HepG2 (cell line): ENCODE data around the gene ACYP2. TPM values are rescaled to one million over a fixed set of nuclear protein-coding genes. Genes with fewer than 3 reads are reported as not detected.

Source experiments
- ATAC-seq: fragments of 200-7000 bp; cut with Tn5 transposase; 3 replicates; pipeline ENCODE4 v1.9.1; 2020; ENCODE audit warnings: mild to moderate bottlenecking, moderate library complexity
- BruUV-seq: library from RNA; stranded (reverse); fragments of 400-500 nt; replicated peaks from 2 replicates; lab custom pipeline; 2021; lab: Mats Ljungman, UMichigan
- CTCF ChIA-PET: fragments of 300-600 bp; formaldehyde crosslinking; extraction: SDS; loops from one replicate; lab custom pipeline; 2021; ENCODE audit warnings: low total read pairs, inconsistent platforms, low intra/inter-chr PET ratio; lab: Yijun Ruan, JAX
- POLR2A ChIA-PET: fragments of 350-600 bp; sonication (Branson Sonifier 250); formaldehyde crosslinking; loops from one replicate; lab custom pipeline; 2020; ENCODE audit warnings: antibody characterized with exemption, inconsistent platforms; lab: Yijun Ruan, JAX
- DNase-seq: peaks from one replicate; pipeline ENCODE4 v3.0.0-alpha.2; 2015; ENCODE audit warnings: low spot score
- FAIRE-seq: peaks from 3 replicates; lab custom pipeline; 2011; peaks lifted over from hg19 to GRCh38; lab: Jason Lieb, UNC
- H2AFZ ChIP-seq: one replicate; pipeline ENCODE4 v1.6.1; 2011; ENCODE audit warnings: low read length, inconsistent platforms
- H3K27ac ChIP-seq: fragments of 300-600 bp; 3 replicates; pipeline ENCODE4 v1.8.0; 2011; ENCODE audit warnings: mixed run types, mild to moderate bottlenecking, mixed read lengths, low read length, inconsistent platforms; ENCODE audit not compliant: insufficient read depth; ENCODE audit errors: extremely low read length
- H3K27me3 ChIP-seq, 2 experiments: fragments of 200-600 bp in 1 of 2; 2 replicates in 1 of 2; 3 replicates in 1 of 2; pipeline versions ENCODE4 v1.6.0 to v1.8.0; 2011; ENCODE audit warnings: low read length in 2 of 2, mild to moderate bottlenecking in 2 of 2, moderate library complexity in 2 of 2, inconsistent platforms in 1 of 2; ENCODE audit not compliant: insufficient read depth in 2 of 2, control insufficient read depth in 1 of 2
- H3K36me3 ChIP-seq, 2 experiments: fragments of 200-600 bp in 1 of 2; replicated peaks in 1 of 2; 2 replicates in 1 of 2; 3 replicates in 1 of 2; pipeline versions ENCODE4 v1.5.1 to v1.8.0; 2011; ENCODE audit warnings: low read length in 2 of 2, inconsistent platforms in 1 of 2; ENCODE audit not compliant: insufficient read depth in 2 of 2, control insufficient read depth in 1 of 2
- H3K4me1 ChIP-seq: 2 replicates; pipeline ENCODE4 v1.5.1; 2012; ENCODE audit warnings: low read length, inconsistent platforms; ENCODE audit not compliant: insufficient read depth
- H3K4me2 ChIP-seq: 2 replicates; pipeline ENCODE4 v1.6.0; 2011; ENCODE audit warnings: low read depth, low read length, inconsistent platforms
- H3K4me3 ChIP-seq, 3 experiments: fragments of 200-600 bp in 1 of 3; sonication (generic), shearing (Covaris generic) in 1 of 3; replicated peaks in 1 of 3; 2 replicates each; pipeline ENCODE4 v1.5.1; 2011 to 2016; ENCODE audit warnings: low read length in 3 of 3, inconsistent platforms in 2 of 3, low read depth in 2 of 3, mild to moderate bottlenecking in 2 of 3, control low read depth in 1 of 3, mixed read lengths in 1 of 3; ENCODE audit not compliant: insufficient read depth in 1 of 3
- H3K79me2 ChIP-seq: one replicate; pipeline ENCODE4 v1.6.1; 2011; ENCODE audit warnings: low read length, inconsistent platforms; ENCODE audit not compliant: insufficient read depth
- H3K9ac ChIP-seq: 2 replicates; pipeline ENCODE4 v1.6.0; 2011; ENCODE audit warnings: mild to moderate bottlenecking, low read depth, low read length, inconsistent platforms; ENCODE audit not compliant: insufficient read depth
- H3K9me3 ChIP-seq: 2 replicates; pipeline ENCODE4 v1.5.1; 2012; ENCODE audit warnings: mild to moderate bottlenecking, low read length
- H4K20me1 ChIP-seq: 2 replicates; pipeline ENCODE4 v1.6.0; 2011; ENCODE audit warnings: inconsistent platforms, mild to moderate bottlenecking, low read length, moderate library complexity; ENCODE audit not compliant: insufficient read depth
- MXI1 ChIP-seq: IDR thresholded peaks from 3 replicates; pipeline ENCODE4 v1.6.1; 2012; ENCODE audit warnings: low read depth, low read length, inconsistent platforms, borderline replicate concordance
- PAWR ChIP-seq: sonication (generic); formaldehyde crosslinking; IDR thresholded peaks from 2 replicates; pipeline ENCODE4 v1.4.0; 2020; ENCODE audit warnings: missing genetic modification reagents, mild to moderate bottlenecking, borderline replicate concordance
- PCBP1 ChIP-seq: fragments of 200-400 bp; formaldehyde crosslinking; IDR thresholded peaks from 2 replicates; pipeline ENCODE4 v1.6.1; 2017; ENCODE audit warnings: mild to moderate bottlenecking, low read depth, low read length, borderline replicate concordance
- PPARG ChIP-seq: conservative IDR thresholded peaks from 2 replicates; pipeline ENCODE4 v1.6.1; 2016; ENCODE audit warnings: missing biosample characterization, missing genetic modification reagents
- RBM39 ChIP-seq: fragments of 200-400 bp; formaldehyde crosslinking; IDR thresholded peaks from one replicate; pipeline ENCODE4 v1.6.1; 2018; ENCODE audit warnings: antibody characterized with exemption, mild to moderate bottlenecking, low read depth, low read length; ENCODE audit not compliant: poor library complexity, severe bottlenecking
- STAT5B ChIP-seq: sonication (generic); formaldehyde crosslinking; IDR thresholded peaks from 2 replicates; pipeline ENCODE4 v1.4.0; 2020; ENCODE audit warnings: missing genetic modification reagents
- U2AF2 ChIP-seq: fragments of 200-400 bp; formaldehyde crosslinking; IDR thresholded peaks from 2 replicates; pipeline ENCODE4 v1.6.1; 2017; ENCODE audit warnings: low read depth, mild to moderate bottlenecking, low read length
- ZNF263 ChIP-seq: sonication (generic); formaldehyde crosslinking; IDR thresholded peaks from 2 replicates; pipeline ENCODE4 v1.4.0; 2020; ENCODE audit warnings: missing genetic modification reagents
- ZNF326 ChIP-seq: sonication (generic); formaldehyde crosslinking; IDR thresholded peaks from 2 replicates; pipeline ENCODE4 v1.4.0; 2020; ENCODE audit warnings: missing genetic modification reagents, borderline replicate concordance
- ZNF367 ChIP-seq: sonication (generic); formaldehyde crosslinking; IDR thresholded peaks from 2 replicates; pipeline ENCODE4 v1.4.0; 2020; ENCODE audit warnings: missing genetic modification reagents, borderline replicate concordance
- ZNF496 ChIP-seq: sonication (generic); formaldehyde crosslinking; IDR thresholded peaks from 2 replicates; pipeline ENCODE4 v1.8.1; 2023; ENCODE audit warnings: mild to moderate bottlenecking, moderate library complexity, missing genetic modification reagents; ENCODE audit not compliant: insufficient replicate concordance
- ZNF746 ChIP-seq: sonication (generic); formaldehyde crosslinking; IDR thresholded peaks from 2 replicates; pipeline ENCODE4 v1.8.0; 2022; ENCODE audit warnings: mild to moderate bottlenecking, missing genetic modification reagents
- WGBS: methylation state at CpG from one replicate; pipeline ENCODE4 v1.1.6; 2017; ENCODE audit warnings: low lambda C conversion rate; 5-methylcytosine and 5-hydroxymethylcytosine counted together
- in situ Hi-C: cut with HindIII; loops from 2 replicates; pipeline ENCODE4 v1.10.0; 2017; ENCODE audit warnings: low pct_unique_long_range_greater_than_20kb; ENCODE audit not compliant: extremely low pct_ligation_motif_present
- intact Hi-C: fragments of 100-400 bp; cut with micrococcal nuclease; formaldehyde crosslinking; loops from one replicate; pipeline ENCODE4 v1.10.0; 2022; ENCODE audit not compliant: unreplicated experiment
- polyA plus RNA-seq, 8 experiments: library from polyadenylated mRNA; depleted of rRNA in 3 of 8; stranded (reverse) in 7 of 8; unstranded in 1 of 8; fragments of >200 nt; fragmentation: Illumina TruSeq in 4 of 8; extraction: Trizol in 4 of 8; gene quantifications; 2 replicates each; pipeline versions ENCODE4 v1.2.1 to v1.2.3, GENCODE V29; 2011 to 2016; ENCODE audit warnings: low read depth in 4 of 8, missing spikeins in 1 of 8, mixed read lengths in 1 of 8; ENCODE audit not compliant: insufficient read depth in 1 of 8
- total RNA-seq, 5 experiments: library from RNA; depleted of rRNA; stranded (reverse); fragments of >200 nt; fragmentation: Illumina TruSeq; extraction: Trizol; gene quantifications; 2 replicates each; pipeline ENCODE4 v1.2.3, GENCODE V29; 2016; ENCODE audit warnings: low read depth in 1 of 5
- TF ChIP-seq, protein P1 (sequence below): sonication (generic); formaldehyde crosslinking; IDR thresholded peaks from 2 replicates; pipeline ENCODE4 v1.5.0; 2020; ENCODE audit warnings: missing genetic modification reagents
- TF ChIP-seq, protein P2 (sequence below): sonication (generic); formaldehyde crosslinking; IDR thresholded peaks from 2 replicates; pipeline ENCODE4 v1.4.0; 2020; ENCODE audit warnings: mild to moderate bottlenecking, missing genetic modification reagents
- TF ChIP-seq, protein P3 (sequence below): sonication (generic); formaldehyde crosslinking; IDR thresholded peaks from 2 replicates; pipeline ENCODE4 v1.4.0; 2020; ENCODE audit warnings: mild to moderate bottlenecking, low read depth, missing genetic modification reagents
- TF ChIP-seq, protein P4 (sequence below): IDR thresholded peaks from 2 replicates; pipeline ENCODE4 v1.6.1; 2016; ENCODE audit warnings: missing genetic modification reagents, missing compliant biosample characterization
- TF ChIP-seq, protein P5 (sequence below): sonication (generic); formaldehyde crosslinking; IDR thresholded peaks from 2 replicates; pipeline ENCODE4 v1.5.0; 2020; ENCODE audit warnings: missing genetic modification reagents, mild to moderate bottlenecking, borderline replicate concordance
- TF ChIP-seq, protein P6 (sequence below), 2 experiments: sonication (generic) in 1 of 2; formaldehyde crosslinking in 1 of 2; IDR thresholded peaks; 2 replicates each; pipeline versions ENCODE4 v1.5.1 to v1.6.1; 2011 to 2020; ENCODE audit warnings: borderline replicate concordance in 1 of 2, low read depth in 1 of 2, low read length in 1 of 2, mild to moderate bottlenecking in 1 of 2, missing genetic modification reagents in 1 of 2, moderate library complexity in 1 of 2

ACYP2 gene
- total and polyA plus RNA-seq, 2 of the 13 experiments (the other 11 are each of a cell fraction or from before 2014, with no cell fraction given): 12.3 to 12.7 TPM

DNA sequence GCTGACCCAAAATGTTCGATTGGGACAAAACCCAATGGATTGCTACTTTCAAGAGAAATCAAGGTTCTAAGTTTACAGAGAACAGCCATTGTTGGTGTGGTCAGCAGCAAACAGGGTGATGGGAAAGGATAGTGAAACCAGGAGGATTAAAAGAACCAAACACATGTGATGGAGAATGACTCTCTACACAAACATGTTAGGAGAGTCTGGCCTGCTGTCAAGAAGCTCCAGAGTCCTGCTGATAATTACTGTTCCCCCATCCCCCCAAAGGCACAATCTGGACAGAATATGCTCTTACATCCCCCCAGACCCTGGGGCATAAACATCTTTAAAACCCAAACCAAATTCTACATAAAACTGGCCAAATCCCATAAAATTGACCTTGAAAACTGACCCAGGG lies 32.0 kb upstream of the ACYP2 start:
- Histone ChIP-seq H3K4me3 (no peak overlapping the region), H3K4me2 (no peak overlapping the region), H3K4me1 (peaks cover 12% of the 10 kb centered on the region), H3K79me2 (no peaks in the 10 kb centered on the region), H3K27me3 (no peaks in the 10 kb centered on the region), H3K27ac (no peak overlapping the region), H3K36me3 (no peaks in the 10 kb centered on the region), H3K9ac (no peak overlapping the region), H3K9me3 (no peaks in the 10 kb centered on the region), H2AFZ (no peak overlapping the region)
- ChIA-PET CTCF (no interaction called here), POLR2A (interaction anchor here (1.2 kb wide), 1 partner anchor 39 kb away, joined by 3 read pairs; no protein-coding TSS in a partner anchor)
- intact Hi-C loops: no loop called here
- ATAC-seq (no peak), FAIRE-seq (no peak)
- in situ Hi-C loops: no loop called here
- TF ChIP-seq, protein P1, sequence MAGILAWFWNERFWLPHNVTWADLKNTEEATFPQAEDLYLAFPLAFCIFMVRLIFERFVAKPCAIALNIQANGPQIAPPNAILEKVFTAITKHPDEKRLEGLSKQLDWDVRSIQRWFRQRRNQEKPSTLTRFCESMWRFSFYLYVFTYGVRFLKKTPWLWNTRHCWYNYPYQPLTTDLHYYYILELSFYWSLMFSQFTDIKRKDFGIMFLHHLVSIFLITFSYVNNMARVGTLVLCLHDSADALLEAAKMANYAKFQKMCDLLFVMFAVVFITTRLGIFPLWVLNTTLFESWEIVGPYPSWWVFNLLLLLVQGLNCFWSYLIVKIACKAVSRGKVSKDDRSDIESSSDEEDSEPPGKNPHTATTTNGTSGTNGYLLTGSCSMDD (CRISPR knock-in tag): no peak
- TF ChIP-seq, protein P2, sequence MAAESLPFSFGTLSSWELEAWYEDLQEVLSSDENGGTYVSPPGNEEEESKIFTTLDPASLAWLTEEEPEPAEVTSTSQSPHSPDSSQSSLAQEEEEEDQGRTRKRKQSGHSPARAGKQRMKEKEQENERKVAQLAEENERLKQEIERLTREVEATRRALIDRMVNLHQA (CRISPR knock-in tag): no peak
- TF ChIP-seq ZNF746 (CRISPR knock-in tag) (no peak), MXI1 (no peak), ZNF496 (CRISPR knock-in tag) (no peak), U2AF2 (no peak), ZNF326 (CRISPR knock-in tag) (no peak), PCBP1 (no peak), PAWR (no peak), ZNF367 (CRISPR knock-in tag) (no peak), ZNF263 (no peak), STAT5B (CRISPR knock-in tag) (no peak), RBM39 (no peak), PPARG (no peak)
- TF ChIP-seq, protein P3, sequence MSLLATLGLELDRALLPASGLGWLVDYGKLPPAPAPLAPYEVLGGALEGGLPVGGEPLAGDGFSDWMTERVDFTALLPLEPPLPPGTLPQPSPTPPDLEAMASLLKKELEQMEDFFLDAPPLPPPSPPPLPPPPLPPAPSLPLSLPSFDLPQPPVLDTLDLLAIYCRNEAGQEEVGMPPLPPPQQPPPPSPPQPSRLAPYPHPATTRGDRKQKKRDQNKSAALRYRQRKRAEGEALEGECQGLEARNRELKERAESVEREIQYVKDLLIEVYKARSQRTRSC (CRISPR knock-in tag): no peak
- TF ChIP-seq, protein P4, sequence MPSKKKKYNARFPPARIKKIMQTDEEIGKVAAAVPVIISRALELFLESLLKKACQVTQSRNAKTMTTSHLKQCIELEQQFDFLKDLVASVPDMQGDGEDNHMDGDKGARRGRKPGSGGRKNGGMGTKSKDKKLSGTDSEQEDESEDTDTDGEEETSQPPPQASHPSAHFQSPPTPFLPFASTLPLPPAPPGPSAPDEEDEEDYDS: no peak
- TF ChIP-seq, protein P5, sequence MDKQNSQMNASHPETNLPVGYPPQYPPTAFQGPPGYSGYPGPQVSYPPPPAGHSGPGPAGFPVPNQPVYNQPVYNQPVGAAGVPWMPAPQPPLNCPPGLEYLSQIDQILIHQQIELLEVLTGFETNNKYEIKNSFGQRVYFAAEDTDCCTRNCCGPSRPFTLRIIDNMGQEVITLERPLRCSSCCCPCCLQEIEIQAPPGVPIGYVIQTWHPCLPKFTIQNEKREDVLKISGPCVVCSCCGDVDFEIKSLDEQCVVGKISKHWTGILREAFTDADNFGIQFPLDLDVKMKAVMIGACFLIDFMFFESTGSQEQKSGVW (CRISPR knock-in tag): no peak
- TF ChIP-seq, protein P6, sequence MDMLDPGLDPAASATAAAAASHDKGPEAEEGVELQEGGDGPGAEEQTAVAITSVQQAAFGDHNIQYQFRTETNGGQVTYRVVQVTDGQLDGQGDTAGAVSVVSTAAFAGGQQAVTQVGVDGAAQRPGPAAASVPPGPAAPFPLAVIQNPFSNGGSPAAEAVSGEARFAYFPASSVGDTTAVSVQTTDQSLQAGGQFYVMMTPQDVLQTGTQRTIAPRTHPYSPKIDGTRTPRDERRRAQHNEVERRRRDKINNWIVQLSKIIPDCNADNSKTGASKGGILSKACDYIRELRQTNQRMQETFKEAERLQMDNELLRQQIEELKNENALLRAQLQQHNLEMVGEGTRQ (IDR thresholded peaks at IDR 0.05; ENCODE audit: low read depth, low read length): no peak
- TF ChIP-seq, protein P6 (CRISPR knock-in tag; IDR thresholded peaks at IDR 0.05; ENCODE audit: borderline replicate concordance): no peak
- TF ChIP-seq, all 625 proteins: peak for 0
- WGBS: 73% methylated on average over 1 of the region's 1 CpG
- DNase-seq: no peak
- BruUV-seq: no TSS peak
- H4K20me1 ChIP-seq: no peaks in the 10 kb centered on the region
